CMK (cell line): Measurements from ENCODE around the gene LBR.
"Not testable (repeated sequence)": the region's sequence is repeated elsewhere in the genome, so short reads cannot be mapped to it uniquely, and the experiment has no call there.

ENCODE experiments used
- DNase-seq: peaks from one replicate; pipeline ENCODE4 v3.0.0-alpha.2; 2010; ENCODE audit warnings: low read depth

Gene LBR

GRCh38 chr1:225422795-225423517 lies 4.9 kb downstream of the LBR start:
- no peak for DNase-seq

- no peak for DNase-seq
These were observed 5.7 kb downstream of the LBR start for GRCh38 chr1:225422031-225422605.

GRCh38 chr1:225418598-225418997 lies 9.2 kb downstream of the LBR start:
- no peak for DNase-seq

- no peak for DNase-seq
These were observed 9.8 kb downstream of the LBR start for GRCh38 chr1:225418059-225418458.

- DNase-seq, result no peak
These were observed 11.7 kb downstream of the LBR start for GRCh38 chr1:225415967-225416745.

GRCh38 chr1:225415307-225415706 lies 12.5 kb downstream of the LBR start:
- no peak for DNase-seq

- DNase-seq, result no peak
These were observed 14.0 kb downstream of the LBR start for GRCh38 chr1:225413708-225414375.

- DNase-seq, result no peak
These were observed 15.0 kb downstream of the LBR start for GRCh38 chr1:225412803-225413351.

GRCh38 chr1:225412321-225412720 lies 15.5 kb downstream of the LBR start:
- DNase-seq, result no peak

- no peak for DNase-seq
These were observed 17.8 kb downstream of the LBR start for GRCh38 chr1:225410036-225410435.

- no peak for DNase-seq
These were observed 18.8 kb downstream of the LBR start for GRCh38 chr1:225409051-225409450.

- DNase-seq, result no peak
These were observed 19.6 kb downstream of the LBR start for GRCh38 chr1:225408249-225408648.

- no peak for DNase-seq
These were observed 20.1 kb downstream of the LBR start for GRCh38 chr1:225407755-225408154.

GRCh38 chr1:225406976-225407725 lies 20.7 kb downstream of the LBR start:
- no peak for DNase-seq

- DNase-seq, result no peak
These were observed 26.9 kb downstream of the LBR start for GRCh38 chr1:225400968-225401367.

- DNase-seq, result no peak
These were observed 31.5 kb downstream of the LBR start for GRCh38 chr1:225396357-225396756.

- no peak for DNase-seq
These were observed 38.0 kb downstream of the LBR start for GRCh38 chr1:225389843-225390242.

- no peak for DNase-seq
These were observed 39.5 kb downstream of the LBR start for GRCh38 chr1:225388372-225388771.

- not testable (repeated sequence) for DNase-seq
These were observed 41.0 kb downstream of the LBR start for GRCh38 chr1:225386860-225387259.

GRCh38 chr1:225380691-225381090 lies 47.1 kb downstream of the LBR start:
- DNase-seq, result no peak

- no peak for DNase-seq
These were observed 49.0 kb downstream of the LBR start for GRCh38 chr1:225378880-225379279.

- DNase-seq, result no peak
These were observed 52.8 kb downstream of the LBR start for GRCh38 chr1:225374996-225375395.
